HG03064 (cell line): ENCODE results near the gene EXD2.
"Not testable (repeated sequence)": the region's sequence is repeated elsewhere in the genome, so short reads cannot be mapped to it uniquely, and the experiment has no call there.

Source experiments
- ATAC-seq: cut with Tn5 transposase; IDR thresholded peaks from one replicate; pipeline ENCODE4 v1.9.1; 2021; ENCODE audit warnings: low read depth; ENCODE audit not compliant: unreplicated experiment

Gene EXD2

DNA sequence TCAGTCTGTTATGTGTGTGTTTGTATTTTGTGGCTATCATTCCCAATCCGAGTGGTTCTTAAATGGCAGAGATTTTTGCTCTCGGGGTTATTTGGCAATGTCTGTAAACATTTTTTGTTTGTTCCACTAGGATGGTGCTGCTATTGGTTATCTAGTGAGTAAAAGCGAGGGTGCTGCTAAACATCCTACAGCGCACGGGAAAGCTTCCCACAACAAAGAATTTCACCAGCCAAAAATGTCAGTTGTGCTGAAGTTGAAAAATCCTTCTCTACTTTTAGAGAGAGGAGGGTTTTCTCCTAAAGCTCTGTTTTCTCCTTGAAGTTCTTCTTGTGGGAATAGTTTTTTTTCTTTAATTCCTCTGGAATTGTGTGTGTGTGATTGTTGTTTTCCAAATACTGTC is 2.4 kb downstream of the EXD2 start:
- no peak for ATAC-seq

DNA sequence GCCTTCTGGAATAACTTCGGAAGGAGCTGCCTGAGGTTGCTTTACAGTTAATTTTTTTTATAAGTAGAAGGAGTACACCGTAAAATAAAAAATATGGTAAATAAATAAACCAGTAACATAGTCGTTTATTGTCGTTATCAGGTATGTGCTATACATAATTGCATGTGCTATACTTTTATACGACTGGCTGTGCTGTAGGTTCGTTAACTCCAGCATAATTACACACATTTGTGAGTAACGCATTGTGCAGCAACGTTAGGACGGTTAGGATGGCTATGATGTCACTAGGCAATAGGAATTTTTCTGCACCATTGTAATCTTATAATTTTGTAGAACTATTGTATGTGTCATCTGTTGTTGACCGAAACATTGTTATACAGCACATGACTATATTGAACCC is 8.5 kb downstream of the EXD2 start:
- no peak for ATAC-seq

DNA sequence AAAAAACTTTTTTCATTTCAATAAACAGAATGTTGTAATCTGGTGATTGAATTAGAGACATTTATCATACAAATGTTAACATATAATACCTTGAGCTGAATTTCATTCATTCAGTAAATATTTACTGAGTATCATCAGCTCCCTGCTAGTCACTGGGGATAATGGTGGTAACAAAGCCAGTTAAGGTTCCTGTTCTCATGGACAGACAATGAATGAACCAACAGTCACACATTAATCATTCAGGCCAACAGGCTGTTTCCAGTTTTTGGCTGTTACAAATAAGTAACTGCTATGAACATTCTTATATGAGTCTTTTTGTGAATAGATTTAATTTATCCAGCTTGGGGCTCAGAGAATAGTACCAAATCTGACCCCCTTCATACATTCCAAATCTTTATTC is 13.5 kb downstream of the EXD2 start:
- ATAC-seq: no peak

DNA sequence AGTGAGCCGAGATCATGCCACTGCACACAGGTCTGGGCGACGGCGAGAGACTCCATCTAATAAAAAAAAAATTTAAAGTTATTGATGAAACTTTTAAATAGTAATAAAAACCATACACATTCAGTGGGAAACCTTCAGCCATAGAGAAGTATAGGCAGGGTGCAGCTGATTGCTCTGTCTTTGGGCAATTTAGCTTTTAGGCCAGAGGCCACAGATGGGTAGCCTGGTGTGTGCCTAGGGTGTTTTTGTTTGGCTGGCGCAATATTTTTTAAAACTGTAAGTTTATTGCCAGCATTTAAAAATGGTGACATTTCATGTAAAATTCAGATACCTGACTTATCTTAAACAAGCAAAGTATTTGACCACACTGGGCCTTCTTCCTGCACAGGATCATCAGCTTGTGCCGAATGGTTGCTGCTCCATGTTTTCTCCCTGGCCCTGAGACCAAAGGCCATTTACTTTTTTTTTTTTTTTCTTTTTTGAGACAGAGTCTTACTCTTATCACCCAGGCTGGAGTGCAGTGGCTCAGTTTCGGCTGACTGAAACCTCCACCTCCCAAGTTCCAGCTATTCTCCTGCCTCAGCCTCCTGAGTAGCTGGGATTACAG is 16.2 kb downstream of the EXD2 start:
- ATAC-seq: no peak

DNA sequence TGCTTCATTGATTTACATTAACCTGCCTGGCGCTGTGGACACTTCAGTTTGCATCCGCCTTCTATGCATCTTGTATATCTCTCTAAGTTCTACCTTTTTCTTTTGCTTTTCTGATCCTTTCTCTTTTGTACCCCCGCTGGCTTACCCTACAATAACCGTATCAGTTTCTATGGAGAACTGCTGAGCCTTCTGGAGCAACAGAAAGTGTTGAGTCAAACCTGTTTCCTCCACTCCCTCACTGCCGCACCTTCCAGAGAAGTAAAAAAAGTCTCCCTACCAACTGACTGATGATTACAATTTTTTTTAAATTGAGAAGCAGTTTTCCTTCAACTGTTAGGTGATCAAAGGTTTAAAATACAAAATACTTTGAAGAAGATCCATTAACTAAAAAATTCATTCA is 17.4 kb downstream of the EXD2 start:
- no peak for ATAC-seq

DNA sequence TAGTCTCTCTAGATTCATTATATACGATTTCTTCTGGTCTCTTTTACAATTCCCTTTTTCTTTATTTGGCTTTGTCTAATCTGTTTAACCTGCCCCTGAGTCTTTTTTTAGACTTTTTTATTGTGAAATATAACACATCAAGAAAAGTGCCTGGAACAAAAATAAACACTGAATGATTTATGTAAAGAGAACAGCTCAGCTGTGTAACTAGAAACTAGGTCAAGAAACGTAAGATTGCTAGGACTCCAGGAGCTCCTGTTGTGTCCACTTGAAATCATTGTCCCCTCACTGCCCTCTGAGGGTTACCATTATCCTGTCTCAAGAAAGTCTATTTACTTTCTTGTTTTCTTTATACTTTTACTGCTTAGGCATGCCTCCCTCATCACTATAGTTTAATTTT is 23.1 kb downstream of the EXD2 start:
- ATAC-seq: no peak

DNA sequence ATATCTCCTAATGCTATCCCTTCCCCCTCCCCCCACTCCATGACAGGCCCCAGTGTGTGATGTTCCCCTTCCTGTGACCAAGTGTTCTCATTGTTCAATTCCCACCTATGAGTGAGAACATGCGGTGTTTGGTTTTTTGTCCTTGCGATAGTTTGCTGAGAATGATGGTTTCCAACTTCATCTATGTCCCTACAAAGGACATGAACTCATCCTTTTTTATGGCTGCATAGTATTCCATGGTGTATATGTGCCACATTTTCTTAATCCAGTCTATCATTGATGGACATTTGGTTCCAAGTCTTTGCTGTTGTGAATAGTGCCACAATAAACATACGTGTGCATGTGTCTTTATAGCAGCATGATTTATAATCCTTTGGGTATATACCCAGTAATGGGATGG is 26.4 kb downstream of the EXD2 start:
- not testable (repeated sequence) for ATAC-seq

DNA sequence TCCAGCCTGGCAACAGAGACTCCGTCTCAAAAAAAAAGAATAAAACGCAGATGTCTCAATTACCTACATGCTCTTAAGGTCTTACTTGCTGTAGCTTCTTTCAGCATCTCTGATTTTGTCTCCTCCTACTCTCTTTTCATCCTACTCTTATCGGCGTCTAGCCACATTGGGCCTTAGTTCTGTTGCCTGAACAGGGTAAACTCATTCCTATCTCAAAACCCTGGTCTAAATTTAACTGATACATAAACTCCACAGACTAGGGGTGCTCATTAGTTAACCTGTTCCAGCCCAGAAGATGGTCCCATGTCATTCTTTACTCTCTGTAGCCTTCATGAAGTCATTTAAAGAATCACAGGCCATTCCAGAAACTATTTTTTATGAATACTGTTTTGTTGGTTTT is 33.6 kb downstream of the EXD2 start:
- ATAC-seq: no peak

DNA sequence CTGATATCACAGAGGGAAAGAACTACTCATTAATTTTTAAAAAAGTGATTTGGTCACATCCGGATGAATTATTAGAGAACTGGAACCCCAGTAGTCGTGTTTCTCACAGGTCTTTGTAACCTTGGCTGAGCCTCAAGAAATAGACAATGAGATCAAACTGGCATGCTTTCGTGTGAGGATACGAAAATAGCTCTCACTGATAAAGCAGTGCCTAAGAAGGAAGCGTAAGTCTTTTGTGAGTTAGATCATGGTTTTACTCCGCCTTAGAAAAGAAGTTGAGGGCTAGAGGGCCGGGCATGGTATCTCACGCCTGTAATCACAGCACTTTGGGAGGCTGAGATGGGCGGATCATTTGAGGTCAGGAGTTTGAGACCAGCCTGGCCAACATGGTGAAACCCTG is 34.9 kb downstream of the EXD2 start:
- ATAC-seq: no peak

DNA sequence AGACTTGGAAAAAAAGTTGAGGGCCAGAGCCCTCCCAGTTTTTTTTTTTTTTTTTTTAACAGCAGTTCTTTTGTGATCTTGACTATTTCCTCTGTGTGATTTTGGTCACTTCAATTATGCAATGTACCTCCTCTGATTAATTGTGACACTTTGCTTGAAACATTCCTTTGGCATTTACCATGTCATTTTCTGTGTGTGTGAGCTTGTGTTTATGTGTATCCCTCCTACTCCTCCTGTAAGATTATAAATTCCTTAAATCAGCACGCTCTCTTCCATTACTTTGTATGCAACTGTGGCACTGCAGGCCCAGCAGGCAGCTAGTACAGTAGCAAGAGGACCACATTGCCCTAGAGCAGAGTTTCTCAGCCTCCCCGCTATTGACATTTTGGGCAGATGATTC is 35.4 kb downstream of the EXD2 start:
- ATAC-seq: no peak

DNA sequence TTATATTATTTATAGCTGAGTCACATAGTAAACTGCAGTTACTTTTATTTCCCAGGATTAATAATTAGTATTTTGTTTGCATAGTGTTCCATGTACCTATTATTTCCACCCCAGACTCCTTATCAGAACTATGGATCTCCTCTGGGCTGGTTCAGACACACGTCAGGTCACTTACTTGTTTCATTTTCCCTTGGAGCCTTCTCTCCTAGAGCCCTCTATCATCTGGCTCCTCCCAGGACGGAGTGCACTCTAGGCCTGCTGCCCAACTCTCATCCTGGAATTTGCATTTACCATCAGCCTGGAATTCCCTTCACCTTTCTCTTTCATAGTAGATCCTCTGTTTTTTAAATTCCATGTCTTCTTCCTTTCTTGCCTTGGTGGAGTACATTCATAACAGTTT is 40.2 kb downstream of the EXD2 start:
- no peak for ATAC-seq

DNA sequence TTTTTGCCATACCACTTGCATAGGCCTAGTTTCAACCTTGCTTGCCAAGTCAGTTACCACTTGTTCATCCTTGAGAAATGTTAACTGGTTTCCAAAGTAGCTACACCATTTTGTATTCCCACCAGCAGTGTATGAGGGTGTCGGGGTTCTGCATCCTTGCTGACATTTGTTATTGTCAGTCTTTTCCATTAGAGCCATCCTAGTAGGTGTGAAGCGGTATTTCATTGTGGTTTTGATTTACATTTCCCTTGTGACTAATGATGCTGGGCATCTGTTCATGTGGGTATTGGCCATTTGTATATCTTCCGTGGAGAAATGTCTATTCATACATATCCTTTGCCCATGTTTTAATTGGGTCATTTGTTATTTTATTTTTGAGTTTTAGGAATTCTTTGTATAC is 41.1 kb downstream of the EXD2 start:
- ATAC-seq: no peak

DNA sequence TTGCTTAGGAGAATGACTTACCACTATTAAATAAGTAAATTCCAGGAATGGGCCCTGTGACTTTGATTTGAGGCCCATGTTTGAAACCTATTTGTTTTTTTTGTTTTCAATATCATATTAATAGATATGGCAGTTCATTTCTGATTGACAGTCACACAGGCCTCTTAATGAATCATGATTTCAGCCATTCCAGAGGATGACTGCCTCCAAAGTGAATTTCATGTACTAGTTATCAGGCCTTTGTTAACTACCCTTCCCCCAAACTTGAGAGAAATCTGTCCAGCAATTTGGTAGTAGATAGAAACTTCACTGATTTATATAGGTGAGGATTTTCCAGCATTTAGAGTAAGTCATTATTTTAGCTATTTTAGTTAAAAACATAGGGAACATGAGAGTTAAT is 42.8 kb downstream of the EXD2 start:
- ATAC-seq: no peak

DNA sequence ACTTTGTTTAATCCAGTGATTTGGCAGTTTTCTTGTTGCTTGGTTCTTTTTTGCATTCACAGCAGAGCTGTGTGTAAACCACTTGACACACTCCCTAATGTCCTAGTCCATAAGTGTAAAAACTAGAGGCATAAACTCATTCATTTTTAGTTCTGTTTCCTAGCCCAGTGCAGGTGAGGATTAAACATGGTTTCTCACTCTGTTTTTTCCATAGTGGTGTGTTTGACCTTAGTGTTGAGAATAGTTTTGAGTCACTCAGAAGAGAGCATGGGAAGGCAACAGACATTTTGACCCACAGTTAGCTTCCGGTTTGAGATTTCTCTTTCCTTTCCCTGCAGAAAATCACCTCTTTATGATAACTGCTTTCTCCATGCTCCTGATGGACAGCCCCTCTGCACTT is 44.4 kb downstream of the EXD2 start:
- no peak for ATAC-seq

DNA sequence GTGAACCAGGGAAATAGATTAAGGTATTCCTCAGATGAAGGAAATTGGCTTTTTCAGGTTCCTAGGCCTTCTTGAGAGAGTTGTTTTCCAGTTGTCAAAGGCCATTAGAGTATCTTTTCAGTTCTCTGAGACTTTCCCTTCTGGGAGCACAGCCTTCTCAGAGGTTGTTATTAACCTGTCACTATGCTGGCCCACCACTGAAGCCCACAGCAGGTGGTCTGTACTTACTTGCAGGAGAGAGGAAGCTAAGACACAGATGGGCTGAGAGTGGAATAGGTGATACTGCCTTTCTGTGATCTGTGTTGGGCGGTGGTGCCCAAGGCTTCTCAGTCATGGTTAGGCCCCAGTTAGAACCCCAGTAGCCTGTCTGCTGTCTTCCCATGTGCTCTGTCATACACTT is 45.8 kb downstream of the EXD2 start:
- ATAC-seq: no peak

DNA sequence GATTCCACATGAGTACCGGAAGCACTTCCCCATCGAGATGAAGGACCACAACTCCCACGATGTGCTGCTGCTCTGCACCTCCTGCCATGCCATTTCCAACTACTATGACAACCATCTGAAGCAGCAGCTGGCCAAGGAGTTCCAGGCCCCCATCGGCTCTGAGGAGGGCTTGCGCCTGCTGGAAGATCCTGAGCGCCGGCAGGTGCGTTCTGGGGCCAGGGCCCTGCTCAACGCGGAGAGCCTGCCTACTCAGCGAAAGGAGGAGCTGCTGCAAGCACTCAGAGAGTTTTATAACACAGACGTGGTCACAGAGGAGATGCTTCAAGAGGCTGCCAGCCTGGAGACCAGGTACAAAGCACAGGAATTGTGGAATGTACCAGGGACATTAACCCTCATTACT is 46.3 kb downstream of the EXD2 start:
- no peak for ATAC-seq

DNA sequence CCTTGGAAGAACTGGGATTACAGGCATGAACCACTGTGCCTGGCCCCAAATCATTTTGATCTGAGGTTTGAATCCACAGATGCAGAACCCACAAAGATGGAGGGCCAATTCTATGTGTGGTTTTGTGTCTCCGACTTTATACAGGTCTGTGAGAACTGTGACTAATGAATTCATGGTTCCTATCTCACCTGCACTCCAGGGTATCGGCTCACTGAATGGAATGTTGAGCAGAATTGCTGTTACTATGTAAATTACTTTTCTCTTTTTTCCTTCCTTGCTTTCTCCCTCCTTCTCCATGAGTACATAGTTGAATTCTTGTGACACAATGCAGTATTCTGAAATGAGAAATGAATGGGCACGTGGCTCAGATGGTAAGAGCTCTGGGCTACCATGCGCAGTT is 47.6 kb downstream of the EXD2 start:
- ATAC-seq: no peak

DNA sequence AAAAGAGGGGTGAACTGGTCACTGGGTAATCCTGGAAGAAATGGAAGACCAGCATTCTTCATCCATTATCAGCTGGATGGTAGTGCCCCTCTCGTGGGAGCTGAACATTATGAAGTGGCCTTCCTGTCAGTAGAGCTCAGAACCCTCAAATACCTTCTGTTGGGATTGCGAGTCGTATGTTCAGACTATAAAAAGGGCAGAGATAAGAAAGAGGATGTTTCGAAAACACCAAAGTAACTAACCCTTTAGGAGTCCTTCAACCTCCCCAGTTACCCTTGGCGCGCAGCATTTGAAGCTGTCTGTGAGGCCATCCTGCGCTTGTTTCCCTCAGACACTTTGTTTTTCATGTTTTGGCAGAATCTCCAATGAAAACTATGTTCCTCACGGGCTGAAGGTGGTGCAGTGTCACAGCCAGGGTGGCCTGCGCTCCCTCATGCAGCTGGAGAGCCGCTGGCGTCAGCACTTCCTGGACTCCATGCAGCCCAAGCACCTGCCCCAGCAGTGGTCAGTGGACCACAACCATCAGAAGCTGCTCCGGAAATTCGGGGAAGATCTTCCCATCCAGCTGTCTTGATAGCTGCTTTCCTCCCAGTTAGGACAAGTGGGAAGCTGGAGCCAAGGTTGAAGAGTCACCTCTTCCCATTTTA is 49.4 kb downstream of the EXD2 start:
- ATAC-seq: no peak

DNA sequence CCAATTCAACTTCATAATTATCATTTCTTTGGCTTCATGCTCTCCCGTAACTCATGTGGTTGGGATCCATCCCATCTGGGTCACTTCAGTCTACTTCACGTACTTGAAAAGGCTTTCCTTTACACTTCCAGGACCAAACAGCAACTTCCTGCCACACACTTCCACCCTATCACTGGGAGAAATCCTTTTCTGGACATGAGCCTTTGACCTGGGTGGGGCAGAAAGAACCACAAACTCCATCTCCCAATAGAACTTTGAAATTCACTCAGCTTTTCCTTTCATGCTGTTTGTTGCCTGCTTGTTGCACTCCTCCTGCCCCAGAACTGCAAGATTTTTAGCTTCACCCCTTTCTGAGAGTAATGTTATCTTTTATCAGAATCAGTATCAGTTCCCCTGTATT is 50.3 kb downstream of the EXD2 start:
- no peak for ATAC-seq

DNA sequence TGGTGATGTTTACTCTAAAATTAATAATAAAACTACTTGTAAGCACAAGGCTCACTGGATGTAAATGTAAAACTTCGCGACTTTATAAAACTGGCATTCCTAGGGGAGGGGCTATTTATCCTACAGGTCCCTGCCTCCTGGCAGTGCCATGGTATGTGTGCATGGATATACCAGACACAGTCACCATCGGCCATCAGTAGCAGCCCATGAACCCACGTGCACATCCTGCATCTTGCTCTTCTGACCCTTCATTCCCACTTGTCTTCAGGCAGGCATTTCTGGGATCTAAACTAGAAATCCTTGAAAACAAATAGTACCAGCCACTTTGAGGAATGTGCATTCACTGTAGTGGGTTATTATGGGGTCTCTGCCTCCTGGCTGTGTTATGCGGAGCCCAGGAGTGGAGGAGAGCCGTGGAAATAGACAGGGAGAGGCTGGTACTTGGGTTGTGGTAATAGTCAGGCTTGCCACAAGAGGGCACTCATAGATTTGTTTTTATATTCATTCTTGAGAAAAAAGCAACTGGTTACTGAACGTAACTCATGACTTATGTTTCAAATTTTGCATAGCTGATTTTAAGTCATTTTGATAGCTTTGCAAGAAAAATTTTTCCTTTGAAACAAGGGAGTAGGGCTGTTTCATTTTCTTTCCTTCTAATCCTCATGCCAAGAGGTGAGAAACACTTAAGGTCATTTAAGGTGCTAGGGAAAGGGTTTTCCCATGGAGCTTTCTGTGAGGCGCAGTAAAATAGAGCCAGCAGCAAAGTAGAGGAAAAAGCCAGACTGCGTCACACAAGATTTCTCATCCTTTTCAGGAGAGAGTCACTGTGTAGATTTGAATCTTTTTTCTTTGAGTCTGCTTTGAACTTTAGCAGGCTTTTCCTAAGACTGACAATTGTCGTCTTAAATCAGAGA is 51.3 kb downstream of the EXD2 start:
- no peak for ATAC-seq

DNA sequence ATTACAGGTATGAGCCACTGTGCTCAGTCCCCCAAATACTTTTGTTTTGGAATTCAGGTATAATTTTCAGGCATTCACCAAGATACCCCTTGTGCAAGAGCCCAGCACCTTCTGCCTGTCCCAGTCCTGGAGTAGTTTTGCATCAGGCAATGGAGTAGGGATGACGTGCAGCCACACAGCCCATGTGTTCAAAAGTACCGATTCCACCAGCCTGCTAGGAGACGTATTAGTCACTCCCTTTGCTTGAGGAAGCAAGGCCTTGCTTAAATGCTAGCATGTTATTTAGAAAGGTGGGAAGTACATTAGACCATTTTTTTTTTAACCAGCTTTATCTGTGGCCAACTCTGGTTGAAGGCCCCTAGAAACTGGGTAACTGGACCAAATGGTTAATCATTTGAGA is 53.6 kb downstream of the EXD2 start:
- no peak for ATAC-seq

DNA sequence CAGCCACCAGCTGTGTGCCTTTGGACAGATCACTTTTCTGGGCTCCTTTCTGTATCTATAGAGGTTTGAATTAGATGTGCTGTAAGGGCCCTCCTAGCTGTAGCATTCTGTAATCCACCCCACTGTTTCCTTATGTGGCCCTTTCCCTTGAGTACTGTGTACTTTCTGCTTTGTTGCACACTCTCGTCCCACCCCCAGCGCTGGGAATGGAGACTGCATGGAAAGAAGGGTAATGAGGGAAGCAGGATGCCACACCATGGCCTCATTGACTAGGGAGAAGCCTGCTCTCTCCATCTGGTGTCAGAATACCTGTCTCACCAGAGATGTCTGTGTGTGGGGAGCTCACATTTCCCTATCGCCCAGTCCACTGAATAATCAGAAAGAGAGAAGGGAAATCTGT is 55.0 kb downstream of the EXD2 start:
- no peak for ATAC-seq
